ENCODE results near the gene HMGN4.

DNA sequence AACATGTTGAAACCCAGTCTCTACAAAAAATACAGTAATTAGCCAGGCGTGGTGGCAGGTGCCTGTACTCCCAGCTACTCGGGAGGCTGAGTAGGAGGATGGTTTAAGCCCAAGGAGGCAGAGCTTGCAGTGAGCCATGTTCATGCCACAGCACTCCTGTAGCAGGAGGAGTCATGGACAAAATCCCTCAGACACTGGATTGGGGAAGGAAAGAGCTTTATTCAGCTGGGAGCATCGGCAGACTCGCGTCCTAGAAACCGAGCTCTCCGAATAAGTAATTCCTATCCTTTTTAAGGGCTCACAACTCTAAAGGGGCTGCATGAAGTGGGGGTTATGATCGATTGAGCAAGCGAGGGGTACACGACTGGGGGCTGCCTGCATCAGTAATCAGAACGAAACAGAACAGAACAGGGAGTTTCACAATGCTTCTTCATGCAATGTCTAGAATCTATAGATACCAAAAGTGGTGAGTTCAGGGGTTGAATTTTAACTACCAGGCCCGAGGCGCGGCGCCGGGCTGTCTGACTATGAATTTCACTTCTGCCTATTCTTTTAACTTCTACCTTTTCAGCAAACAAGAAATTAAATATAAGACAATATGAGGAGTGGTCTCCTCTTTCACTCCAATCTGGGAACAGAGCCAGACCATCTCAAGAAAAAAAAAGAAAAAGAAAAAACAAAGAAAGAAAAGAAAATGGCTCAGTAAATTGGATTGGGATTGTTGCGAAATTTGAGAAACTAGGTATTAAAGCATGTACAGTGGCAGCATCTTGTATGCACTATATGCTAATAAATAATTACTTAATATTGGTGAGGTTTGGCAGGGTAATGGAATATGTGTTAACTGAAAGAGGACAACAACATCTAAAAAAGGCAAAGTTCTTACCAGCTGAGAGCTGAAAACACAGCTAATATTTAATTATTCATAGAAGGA, 23.6 kb downstream of the HMGN4 start:
- TF ChIP-seq CTCF (IDR thresholded peaks at IDR 0.05 in 2 of 3, conservative IDR thresholded peaks at IDR 0.05 in 1 of 3; ENCODE audit: borderline replicate concordance in 1 of 3, insufficient read depth in 1 of 3, low read depth in 2 of 3, low read length in 2 of 3) (no peak), ZFX (IDR thresholded peaks at IDR 0.05) (no peak), POLR2A (IDR thresholded peaks at IDR 0.05; ENCODE audit: borderline replicate concordance, extremely low read depth, insufficient read depth, insufficient read length) (no peak), ZBTB33 (IDR thresholded peaks at IDR 0.05; ENCODE audit: extremely low read depth, insufficient replicate concordance, low read length) (no peak), POLR2AphosphoS5 (IDR thresholded peaks at IDR 0.05; ENCODE audit: low read depth, low read length) (no peak), MAX (IDR thresholded peaks at IDR 0.05) (no peak)

All from HCT116 (cell line).